Measurements from ENCODE around the gene S100A10. TPM values are rescaled to one million over a fixed set of nuclear protein-coding genes. Genes with fewer than 3 reads are reported as not detected.
A peak's percentile ranks its signal among the peaks of the same experiment; 100 is the strongest.

The S100A10 gene
- total RNA-seq, 1 experiment from 2014 or later, result 1,436 TPM

GRCh38 chr1:152000964-152001630 is 7.4 kb upstream of the S100A10 start:
- Histone ChIP-seq H3F3A (ENCODE audit: insufficient read depth, low read depth) (peaks cover 45% of the 10 kb centered on the region), H3K79me2 (ENCODE audit: low read depth) (no peaks in the 10 kb centered on the region), H2AFZ (no peak overlapping the region), H3K4me2 (peak overlapping the region; percentile 26), H3K9me2 (ENCODE audit: insufficient read depth) (no peaks in the 10 kb centered on the region), H3K4me1 (replicated peaks; ENCODE audit: insufficient read depth) (peaks cover 62% of the 10 kb centered on the region), H3K27me3 (ENCODE audit: insufficient read depth, low read depth) (no peaks in the 10 kb centered on the region), H3K36me3 (ENCODE audit: low read depth) (no peaks in the 10 kb centered on the region), H3K27ac (peak overlapping the region; percentile 90), H3K9me3 (ENCODE audit: insufficient read depth, low read depth) (peaks cover 15% of the 10 kb centered on the region), H3K4me3 (no peak overlapping the region), H4K20me1 (ENCODE audit: insufficient read depth) (no peaks in the 10 kb centered on the region)
- BruUV-seq (replicated peaks), result TSS peak; percentile 79
- CTCF ChIA-PET, result interaction anchor here (0.6 to 2.9 kb wide), 10 partner anchors 13 to 1544 kb away, joined by 4 to 25 read pairs (median 6); no protein-coding TSS in a partner anchor
- POLR2A ChIA-PET (ENCODE audit: unreplicated experiment), result interaction anchor here (0.5 to 1.7 kb wide), 8 partner anchors 11 to 180 kb away, joined by 3 to 24 read pairs (median 5); no protein-coding TSS in a partner anchor
- DNase-seq, result no peak
- intact Hi-C loops (cut with micrococcal nuclease; ENCODE audit: unreplicated experiment), result loop anchor here (1.0 to 10.0 kb wide), 9 partner anchors 9 to 236 kb away; partner anchors contain the start of genes C2CD4D, MRPL9 and THEM4
- TF ChIP-seq CTCF (conservative IDR thresholded peaks at IDR 0.05), result no peak
- TF ChIP-seq EZH2 (IDR thresholded peaks at IDR 0.05; ENCODE audit: low read depth), result no peak

GRCh38 chr1:151998611-151999362 is 5.1 kb upstream of the S100A10 start:
- H3K36me3 ChIP-seq (ENCODE audit: low read depth), result no peaks in the 10 kb centered on the region
- no peak overlapping the region for H2AFZ ChIP-seq
- peaks cover 84% of the 10 kb centered on the region for H3K4me1 ChIP-seq (replicated peaks; ENCODE audit: insufficient read depth)
- DNase-seq, result peak in 1 of 2 experiments; percentile 96
- peak overlapping the region; percentile 90 for H3K27ac ChIP-seq
- H3K4me2 ChIP-seq, result peak overlapping the region; percentile 26
- no peaks in the 10 kb centered on the region for H3K79me2 ChIP-seq (ENCODE audit: low read depth)
- H3F3A ChIP-seq (ENCODE audit: insufficient read depth, low read depth), result peaks cover 65% of the 10 kb centered on the region
- TF ChIP-seq CTCF (conservative IDR thresholded peaks at IDR 0.05), result no peak
- TF ChIP-seq EZH2 (IDR thresholded peaks at IDR 0.05; ENCODE audit: low read depth), result no peak
- no peaks in the 10 kb centered on the region for H4K20me1 ChIP-seq (ENCODE audit: insufficient read depth)
- POLR2A ChIA-PET (ENCODE audit: unreplicated experiment), result interaction anchor here (0.6 to 1.3 kb wide), 18 partner anchors 10 to 800 kb away, joined by 3 to 29 read pairs (median 4); partner anchors contain the start of genes PIP5K1A and S100A11
- BruUV-seq (replicated peaks), result no TSS peak
- no peaks in the 10 kb centered on the region for H3K27me3 ChIP-seq (ENCODE audit: insufficient read depth, low read depth)
- intact Hi-C loops (cut with micrococcal nuclease; ENCODE audit: unreplicated experiment), result no loop called here
- CTCF ChIA-PET, result interaction anchor here (0.5 to 1.1 kb wide), 6 partner anchors 15 to 405 kb away, joined by 3 to 11 read pairs (median 4); no protein-coding TSS in a partner anchor
- peaks cover 15% of the 10 kb centered on the region for H3K9me3 ChIP-seq (ENCODE audit: insufficient read depth, low read depth)
- no peaks in the 10 kb centered on the region for H3K9me2 ChIP-seq (ENCODE audit: insufficient read depth)
- H3K4me3 ChIP-seq, result no peak overlapping the region

DNA sequence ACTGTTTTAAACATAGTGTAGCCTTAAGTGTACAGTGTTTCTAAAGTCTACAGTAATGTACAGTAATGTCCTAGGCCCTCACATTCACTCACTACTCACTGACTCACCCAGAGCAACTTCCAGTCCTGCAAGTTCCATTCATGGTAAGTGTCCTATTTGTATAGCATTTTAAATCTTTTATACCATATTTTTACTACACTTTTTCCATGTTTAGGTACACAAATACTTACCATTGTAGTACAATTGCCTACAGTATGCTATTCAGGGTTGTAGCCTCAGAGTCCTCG is 3.6 kb upstream of the S100A10 start:
- H3K9me3 ChIP-seq (ENCODE audit: insufficient read depth, low read depth), result peaks cover 15% of the 10 kb centered on the region
- H3F3A ChIP-seq (ENCODE audit: insufficient read depth, low read depth), result peaks cover 75% of the 10 kb centered on the region
- no peaks in the 10 kb centered on the region for H3K27me3 ChIP-seq (ENCODE audit: insufficient read depth, low read depth)
- H3K4me3 ChIP-seq, result no peak overlapping the region
- BruUV-seq (replicated peaks), result no TSS peak
- peaks cover 3% of the 10 kb centered on the region; the same call in 1 of the 2 replicates for H3K36me3 ChIP-seq (ENCODE audit: low read depth)
- POLR2A ChIA-PET (ENCODE audit: unreplicated experiment), result no interaction called here
- H4K20me1 ChIP-seq (ENCODE audit: insufficient read depth), result no peaks in the 10 kb centered on the region
- intact Hi-C loops (cut with micrococcal nuclease; ENCODE audit: unreplicated experiment), result no loop called here
- H3K4me2 ChIP-seq, result no peak overlapping the region
- DNase-seq, result no peak
- H2AFZ ChIP-seq, result no peak overlapping the region
- no peaks in the 10 kb centered on the region for H3K9me2 ChIP-seq (ENCODE audit: insufficient read depth)
- CTCF ChIA-PET, result no interaction called here
- TF ChIP-seq EZH2 (IDR thresholded peaks at IDR 0.05; ENCODE audit: low read depth) (no peak), CTCF (conservative IDR thresholded peaks at IDR 0.05) (no peak)
- H3K4me1 ChIP-seq (replicated peaks; ENCODE audit: insufficient read depth), result peaks cover 83% of the 10 kb centered on the region
- peaks cover 10% of the 10 kb centered on the region for H3K79me2 ChIP-seq (ENCODE audit: low read depth)
- peak overlapping the region; percentile 90 for H3K27ac ChIP-seq

All from PC-9 (cell line).